ENCODE measurements around the gene BPHL. TPM values are rescaled to one million over a fixed set of nuclear protein-coding genes. Genes with fewer than 3 reads are reported as not detected.
A peak's percentile ranks its signal among the peaks of the same experiment; 100 is the strongest.
"Not testable (repeated sequence)": the region's sequence is repeated elsewhere in the genome, so short reads cannot be mapped to it uniquely, and the experiment has no call there.

The BPHL gene
- total RNA-seq, 1 donor from 2014 or later, result 15.5 TPM

- H3K27me3 ChIP-seq (ENCODE audit: low read depth), result no peaks in the 10 kb centered on the region
- TF ChIP-seq CTCF (IDR thresholded peaks at IDR 0.05; ENCODE audit: borderline replicate concordance), result no peak
- peaks cover 44% of the 10 kb centered on the region for H3K36me3 ChIP-seq
- no peak overlapping the region for H3K4me3 ChIP-seq
- no peaks in the 10 kb centered on the region for H3K9me3 ChIP-seq (replicated peaks)
- peak overlapping the region; percentile 56 for H3K27ac ChIP-seq (replicated peaks)
- no peak for DNase-seq
- intact Hi-C loops (cut with micrococcal nuclease), result no loop called here
- H3K4me1 ChIP-seq, result peaks cover 21% of the 10 kb centered on the region
Observed at GRCh38 chr6:3137057-3137777, 18.7 kb downstream of the BPHL start.

DNA sequence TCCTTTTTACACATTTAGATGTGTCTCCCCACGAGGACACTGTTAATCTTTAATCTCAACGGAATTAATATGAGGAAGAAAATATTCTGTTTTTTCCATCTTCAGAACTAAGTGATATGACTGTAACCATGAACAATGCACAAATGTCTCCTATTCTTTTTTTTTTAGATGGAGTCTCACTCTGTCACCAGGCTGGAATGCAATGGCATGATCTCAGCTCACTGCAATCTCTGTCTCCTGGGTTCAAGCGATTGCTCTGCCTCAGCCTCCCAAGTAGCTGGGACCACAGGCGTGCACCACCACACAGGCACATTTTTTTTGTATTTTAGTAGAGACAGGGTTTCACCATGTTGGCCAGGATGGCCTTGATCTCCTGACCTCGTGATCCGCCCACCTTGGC, 19.4 kb downstream of the BPHL start:
- H3K27me3 ChIP-seq (ENCODE audit: low read depth); H3K9me3 ChIP-seq (replicated peaks); intact Hi-C loops (cut with micrococcal nuclease); H3K4me3 ChIP-seq; DNase-seq: not testable (repeated sequence)
- peaks cover 21% of the 10 kb centered on the region for H3K4me1 ChIP-seq
- peak overlapping the region; percentile 56 for H3K27ac ChIP-seq (replicated peaks)
- H3K36me3 ChIP-seq, result peaks cover 47% of the 10 kb centered on the region

DNA sequence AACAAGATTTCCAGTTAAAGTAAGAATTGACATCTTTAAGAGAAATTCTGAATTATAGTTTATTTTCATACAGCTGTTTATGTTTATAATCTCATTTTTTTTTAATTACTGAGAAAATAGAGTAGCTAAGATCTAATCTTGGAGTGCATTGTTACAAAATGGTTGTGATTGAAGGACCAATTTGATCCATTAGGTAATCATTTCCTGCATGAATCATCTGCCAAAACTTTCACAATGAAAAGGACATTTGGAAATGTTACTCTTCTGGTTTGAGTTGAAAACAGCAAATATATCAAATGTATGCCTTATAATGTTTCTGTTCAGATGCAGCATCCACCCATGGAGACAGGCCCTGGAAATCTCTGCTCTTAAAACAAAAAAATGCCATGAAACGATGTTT, 19.8 kb downstream of the BPHL start:
- Histone ChIP-seq H3K4me1 (peaks cover 21% of the 10 kb centered on the region), H3K36me3 (peaks cover 51% of the 10 kb centered on the region), H3K9me3 (replicated peaks) (no peaks in the 10 kb centered on the region), H3K27me3 (ENCODE audit: low read depth) (no peaks in the 10 kb centered on the region), H3K4me3 (no peak overlapping the region), H3K27ac (replicated peaks) (peak overlapping the region; percentile 56)
- no peak for DNase-seq
- intact Hi-C loops (cut with micrococcal nuclease), result no loop called here
- no peak for TF ChIP-seq CTCF (IDR thresholded peaks at IDR 0.05; ENCODE audit: borderline replicate concordance)

DNA sequence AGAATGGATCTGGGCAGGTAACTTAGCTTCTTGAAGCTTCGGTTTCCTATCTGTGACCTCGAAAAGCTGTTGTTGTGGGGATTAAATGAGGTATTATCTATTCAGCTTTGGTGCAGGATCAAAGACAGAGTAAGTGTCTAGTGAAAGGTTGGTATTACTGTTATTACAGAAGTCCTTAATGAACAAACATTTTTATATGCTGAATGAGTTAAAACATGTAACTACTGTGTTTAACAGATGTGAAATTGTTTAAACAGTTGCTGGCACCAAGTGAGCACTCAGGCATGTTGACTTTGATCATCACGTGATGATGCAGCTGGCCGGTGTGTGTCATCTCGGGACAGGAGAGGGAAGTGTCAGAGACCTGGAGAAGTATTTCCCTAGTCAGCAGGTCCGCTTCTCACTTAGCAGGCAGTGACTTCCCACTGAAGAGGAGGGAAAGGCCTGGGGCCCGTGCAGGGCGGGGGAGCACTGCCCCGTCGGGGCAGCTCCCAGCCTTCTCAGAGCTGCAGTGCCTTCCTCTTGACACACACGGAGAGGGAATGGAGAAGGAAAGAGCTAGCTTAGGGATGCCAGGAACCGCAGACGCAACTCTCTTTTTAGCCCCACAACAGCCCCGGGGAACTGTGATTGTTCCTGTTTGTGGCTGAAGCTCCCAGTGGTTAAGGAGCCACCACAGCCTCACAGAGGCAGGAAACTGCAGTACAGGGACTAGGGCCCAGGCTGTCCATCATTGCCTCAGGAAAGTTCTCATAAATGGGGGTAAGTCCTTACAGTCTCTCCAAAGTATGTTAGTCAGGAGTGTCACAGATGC, 20.8 kb downstream of the BPHL start:
- H3K27ac ChIP-seq (replicated peaks), result peak overlapping the region; percentile 56
- peak; percentile 50 for DNase-seq
- peaks cover 21% of the 10 kb centered on the region for H3K4me1 ChIP-seq
- no peak for TF ChIP-seq CTCF (IDR thresholded peaks at IDR 0.05; ENCODE audit: borderline replicate concordance)
- H3K36me3 ChIP-seq, result peaks cover 58% of the 10 kb centered on the region
- H3K27me3 ChIP-seq (ENCODE audit: low read depth), result no peaks in the 10 kb centered on the region
- H3K4me3 ChIP-seq, result no peak overlapping the region
- intact Hi-C loops (cut with micrococcal nuclease), result no loop called here
- no peaks in the 10 kb centered on the region for H3K9me3 ChIP-seq (replicated peaks)

- Histone ChIP-seq H3K4me1 (peaks cover 21% of the 10 kb centered on the region), H3K9me3 (replicated peaks) (no peaks in the 10 kb centered on the region), H3K36me3 (peaks cover 58% of the 10 kb centered on the region), H3K27me3 (ENCODE audit: low read depth) (no peaks in the 10 kb centered on the region), H3K4me3 (no peak overlapping the region), H3K27ac (replicated peaks) (no peak overlapping the region)
- no peak for TF ChIP-seq CTCF (IDR thresholded peaks at IDR 0.05; ENCODE audit: borderline replicate concordance)
- no peak for DNase-seq
- intact Hi-C loops (cut with micrococcal nuclease), result no loop called here
Observed at GRCh38 chr6:3140201-3140600, 21.7 kb downstream of the BPHL start.

- H3K36me3 ChIP-seq, result peaks cover 59% of the 10 kb centered on the region
- intact Hi-C loops (cut with micrococcal nuclease), result no loop called here
Observed at GRCh38 chr6:3142536-3142935, 24.0 kb downstream of the BPHL start.

More at GRCh38 chr6:3142536-3142935, 24.0 kb downstream of the BPHL start:
- Histone ChIP-seq H3K4me3 (no peak overlapping the region), H3K4me1 (peaks cover 21% of the 10 kb centered on the region), H3K9me3 (replicated peaks) (no peaks in the 10 kb centered on the region), H3K27ac (replicated peaks) (no peak overlapping the region), H3K27me3 (ENCODE audit: low read depth) (no peaks in the 10 kb centered on the region)
- TF ChIP-seq CTCF (IDR thresholded peaks at IDR 0.05; ENCODE audit: borderline replicate concordance), result no peak
- DNase-seq, result no peak
